Endothelial cell (in vitro differentiated cells): Measurements from ENCODE around the gene ATXN1. TPM values are rescaled to one million over a fixed set of nuclear protein-coding genes. Genes with fewer than 3 reads are reported as not detected.

Experiments
- DNase-seq: peaks from one replicate; pipeline ENCODE4 v3.0.0; 2021; ENCODE audit warnings: low spot score
- H3K27ac Mint-ChIP-seq: one replicate; pipeline ENCODE4 v1.8.0; 2021; ENCODE audit warnings: mixed read lengths, inconsistent platforms; ENCODE audit not compliant: unreplicated experiment
- H3K27me3 Mint-ChIP-seq: one replicate; pipeline ENCODE4 v1.8.0; 2021; ENCODE audit warnings: mild to moderate bottlenecking, moderate library complexity, mixed read lengths, inconsistent platforms; ENCODE audit not compliant: unreplicated experiment
- H3K36me3 Mint-ChIP-seq: one replicate; pipeline ENCODE4 v1.8.0; 2021; ENCODE audit warnings: mild to moderate bottlenecking, low read depth, mixed read lengths, inconsistent platforms; ENCODE audit not compliant: unreplicated experiment
- H3K4me1 Mint-ChIP-seq: one replicate; pipeline ENCODE4 v1.8.0; 2021; ENCODE audit warnings: mild to moderate bottlenecking, mixed read lengths, inconsistent platforms; ENCODE audit not compliant: unreplicated experiment
- H3K4me3 Mint-ChIP-seq: one replicate; pipeline ENCODE4 v1.8.0; 2021; ENCODE audit warnings: mild to moderate bottlenecking, mixed read lengths, inconsistent platforms; ENCODE audit not compliant: unreplicated experiment
- H3K9me3 Mint-ChIP-seq: one replicate; pipeline ENCODE4 v1.8.0; 2021; ENCODE audit warnings: mixed read lengths, inconsistent platforms; ENCODE audit not compliant: unreplicated experiment
- total RNA-seq: library from RNA; stranded (reverse); fragmentation: NEBNext Ultra II Directional; extraction: Animal tissue kit (Norgen Biotek cat#: 25700); gene quantifications from one replicate; pipeline ENCODE4 v1.2.1, GENCODE V29; 2021; ENCODE audit not compliant: unreplicated experiment
- TF ChIP-seq, protein P1 (sequence below): fragments of 200-600 bp; sonication (generic); IDR thresholded peaks from one replicate; pipeline ENCODE4 v1.5.0; 2021; ENCODE audit warnings: antibody characterized with exemption; ENCODE audit not compliant: unreplicated experiment

Gene ATXN1
- total RNA-seq, 1 donor from 2014 or later, result 18.7 TPM

DNA sequence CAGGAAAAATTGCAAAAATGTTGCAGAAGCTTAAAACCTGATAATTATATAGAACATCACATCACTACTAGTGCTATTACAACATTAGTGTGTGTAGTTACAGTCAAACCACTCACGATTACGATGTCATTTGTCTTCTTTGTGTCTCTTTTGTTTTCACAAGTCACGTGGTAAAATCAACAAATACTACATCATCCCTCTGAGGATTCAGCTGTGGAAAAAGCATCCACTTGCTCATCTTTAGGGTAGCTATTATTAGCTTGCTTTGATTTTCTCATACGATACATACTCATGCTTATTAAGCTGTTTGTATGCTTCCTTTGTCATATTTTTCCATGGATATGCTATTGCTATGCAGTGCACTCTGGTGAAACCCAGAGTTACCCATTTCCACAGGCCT lies 22.2 kb upstream of the ATXN1 start:
- TF ChIP-seq, protein P1, sequence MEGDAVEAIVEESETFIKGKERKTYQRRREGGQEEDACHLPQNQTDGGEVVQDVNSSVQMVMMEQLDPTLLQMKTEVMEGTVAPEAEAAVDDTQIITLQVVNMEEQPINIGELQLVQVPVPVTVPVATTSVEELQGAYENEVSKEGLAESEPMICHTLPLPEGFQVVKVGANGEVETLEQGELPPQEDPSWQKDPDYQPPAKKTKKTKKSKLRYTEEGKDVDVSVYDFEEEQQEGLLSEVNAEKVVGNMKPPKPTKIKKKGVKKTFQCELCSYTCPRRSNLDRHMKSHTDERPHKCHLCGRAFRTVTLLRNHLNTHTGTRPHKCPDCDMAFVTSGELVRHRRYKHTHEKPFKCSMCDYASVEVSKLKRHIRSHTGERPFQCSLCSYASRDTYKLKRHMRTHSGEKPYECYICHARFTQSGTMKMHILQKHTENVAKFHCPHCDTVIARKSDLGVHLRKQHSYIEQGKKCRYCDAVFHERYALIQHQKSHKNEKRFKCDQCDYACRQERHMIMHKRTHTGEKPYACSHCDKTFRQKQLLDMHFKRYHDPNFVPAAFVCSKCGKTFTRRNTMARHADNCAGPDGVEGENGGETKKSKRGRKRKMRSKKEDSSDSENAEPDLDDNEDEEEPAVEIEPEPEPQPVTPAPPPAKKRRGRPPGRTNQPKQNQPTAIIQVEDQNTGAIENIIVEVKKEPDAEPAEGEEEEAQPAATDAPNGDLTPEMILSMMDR, result no peak
- H3K4me1 Mint-ChIP-seq, result no peaks in the 10 kb centered on the region
- no peaks in the 10 kb centered on the region for H3K27me3 Mint-ChIP-seq
- no peaks in the 10 kb centered on the region for H3K9me3 Mint-ChIP-seq
- no peaks in the 10 kb centered on the region for H3K36me3 Mint-ChIP-seq
- no peak overlapping the region for H3K4me3 Mint-ChIP-seq
- H3K27ac Mint-ChIP-seq, result no peak overlapping the region
- DNase-seq, result no peak

DNA sequence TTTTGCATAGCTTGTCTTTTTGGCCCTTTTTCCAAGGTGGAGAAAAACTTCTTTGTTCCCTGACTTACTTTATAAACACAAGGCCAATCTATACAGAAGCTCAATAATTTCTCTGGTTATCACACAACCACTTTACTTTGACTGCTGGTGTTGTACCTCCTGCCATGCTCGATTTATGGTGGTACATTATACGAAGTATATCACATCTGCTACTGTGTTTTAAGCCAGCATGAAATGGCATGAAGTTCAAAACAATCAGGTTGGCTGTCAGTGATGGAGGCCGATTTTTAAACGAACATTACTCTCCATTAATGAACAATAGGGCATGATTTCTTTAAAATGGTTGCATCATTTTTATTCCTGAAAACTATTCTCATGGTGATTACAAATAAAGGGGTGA lies 21.0 kb upstream of the ATXN1 start:
- Mint-ChIP-seq H3K9me3 (no peaks in the 10 kb centered on the region), H3K36me3 (no peaks in the 10 kb centered on the region), H3K4me3 (no peak overlapping the region), H3K27me3 (no peaks in the 10 kb centered on the region), H3K4me1 (no peaks in the 10 kb centered on the region), H3K27ac (no peak overlapping the region)
- DNase-seq, result no peak
- TF ChIP-seq, protein P1, result no peak

DNA sequence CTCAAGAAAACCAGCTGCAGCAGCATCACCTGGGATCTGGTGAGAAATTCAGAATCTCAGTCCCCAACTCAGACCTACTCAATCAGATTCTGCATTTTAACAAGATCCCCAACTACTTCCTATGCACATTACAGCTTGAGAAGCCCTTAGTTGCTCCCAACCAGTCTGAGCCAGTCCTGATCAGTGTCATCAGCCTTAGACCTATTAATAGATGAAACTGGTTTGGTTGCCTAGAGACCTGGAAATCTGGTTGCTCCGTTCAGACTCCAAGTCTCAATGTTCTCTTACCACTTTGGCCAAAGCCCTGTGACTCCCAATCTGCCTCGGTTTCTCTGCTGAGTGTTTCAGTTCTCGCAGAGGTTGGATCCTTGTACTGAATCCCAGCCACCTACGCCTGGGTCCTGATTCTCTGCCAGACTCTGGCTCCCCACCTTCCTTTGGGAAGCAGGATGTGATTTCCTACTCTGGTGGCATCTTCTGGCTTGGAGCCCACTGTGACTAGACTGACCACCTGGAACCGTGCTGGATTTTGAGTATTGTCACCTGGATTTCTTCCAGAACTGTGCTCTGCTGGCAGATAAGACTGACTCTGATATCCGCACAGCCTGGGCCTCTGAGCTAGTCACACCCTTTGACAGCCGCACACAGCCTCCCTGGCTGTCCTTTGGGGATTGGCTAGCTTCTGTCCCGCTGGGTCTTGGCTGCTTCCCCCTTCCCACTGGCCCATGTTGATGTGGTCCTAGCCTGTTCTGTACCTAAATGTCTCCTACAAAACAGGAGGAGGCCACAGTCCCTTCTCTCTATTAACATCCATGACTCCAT lies 20.3 kb upstream of the ATXN1 start:
- Mint-ChIP-seq H3K4me3 (no peak overlapping the region), H3K27ac (no peak overlapping the region), H3K36me3 (no peaks in the 10 kb centered on the region), H3K4me1 (no peaks in the 10 kb centered on the region), H3K9me3 (no peaks in the 10 kb centered on the region), H3K27me3 (no peaks in the 10 kb centered on the region)
- TF ChIP-seq, protein P1, result no peak
- DNase-seq, result no peak

DNA sequence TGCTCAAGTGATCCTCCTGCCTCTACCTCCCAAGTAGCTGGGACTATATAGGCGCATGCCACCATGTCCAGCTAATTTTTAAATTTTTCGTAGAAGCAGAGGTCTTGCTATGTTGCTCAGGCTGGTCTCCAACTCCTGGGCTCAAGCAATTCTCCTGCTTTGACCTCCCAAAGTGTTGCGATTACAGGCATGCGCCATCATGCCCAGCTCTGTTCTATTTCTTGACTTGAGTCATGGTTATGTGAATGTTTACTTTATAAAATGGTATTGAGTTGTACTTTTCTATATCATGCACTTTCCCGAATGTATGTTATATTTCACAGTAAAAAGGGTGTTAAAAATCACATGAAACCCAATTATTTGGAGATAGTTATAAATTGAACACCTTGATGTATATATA lies 17.3 kb upstream of the ATXN1 start:
- H3K36me3 Mint-ChIP-seq, result no peaks in the 10 kb centered on the region
- no peaks in the 10 kb centered on the region for H3K27me3 Mint-ChIP-seq
- H3K9me3 Mint-ChIP-seq, result no peaks in the 10 kb centered on the region
- no peak overlapping the region for H3K4me3 Mint-ChIP-seq
- TF ChIP-seq, protein P1, result no peak
- DNase-seq, result no peak
- H3K4me1 Mint-ChIP-seq, result peaks cover 7% of the 10 kb centered on the region
- H3K27ac Mint-ChIP-seq, result no peak overlapping the region

DNA sequence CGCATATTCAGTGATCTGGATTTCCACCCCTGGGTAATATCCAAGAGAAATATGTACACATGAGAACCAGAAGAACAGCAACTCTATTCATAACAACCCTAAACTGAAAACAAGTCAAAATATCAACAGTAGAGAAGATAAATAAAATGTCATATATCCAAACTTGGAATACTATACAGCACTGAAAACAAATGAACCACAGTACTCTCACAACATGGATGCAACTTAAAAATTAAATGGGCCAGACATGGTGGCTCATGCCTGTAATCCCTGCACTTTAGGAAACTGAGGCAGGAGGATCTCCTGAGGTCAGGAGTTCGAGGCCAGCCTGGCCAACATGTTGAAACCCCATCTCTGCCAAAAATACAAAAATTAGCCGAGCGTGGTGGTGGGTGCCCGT lies 16.5 kb upstream of the ATXN1 start:
- Mint-ChIP-seq H3K36me3 (no peaks in the 10 kb centered on the region), H3K4me3 (no peak overlapping the region), H3K27me3 (no peaks in the 10 kb centered on the region), H3K9me3 (no peaks in the 10 kb centered on the region), H3K4me1 (peaks cover 9% of the 10 kb centered on the region), H3K27ac (no peak overlapping the region)
- no peak for DNase-seq
- TF ChIP-seq, protein P1, result no peak
